HG03432 (cell line): ENCODE data around the gene LRRC8A.
"Not testable (repeated sequence)": the region's sequence is repeated elsewhere in the genome, so short reads cannot be mapped to it uniquely, and the experiment has no call there.

ENCODE experiments used
- ATAC-seq: cut with Tn5 transposase; IDR thresholded peaks from one replicate; pipeline ENCODE4 v1.9.1; 2021; ENCODE audit warnings: mild to moderate bottlenecking, moderate library complexity; ENCODE audit not compliant: unreplicated experiment

The LRRC8A gene

DNA sequence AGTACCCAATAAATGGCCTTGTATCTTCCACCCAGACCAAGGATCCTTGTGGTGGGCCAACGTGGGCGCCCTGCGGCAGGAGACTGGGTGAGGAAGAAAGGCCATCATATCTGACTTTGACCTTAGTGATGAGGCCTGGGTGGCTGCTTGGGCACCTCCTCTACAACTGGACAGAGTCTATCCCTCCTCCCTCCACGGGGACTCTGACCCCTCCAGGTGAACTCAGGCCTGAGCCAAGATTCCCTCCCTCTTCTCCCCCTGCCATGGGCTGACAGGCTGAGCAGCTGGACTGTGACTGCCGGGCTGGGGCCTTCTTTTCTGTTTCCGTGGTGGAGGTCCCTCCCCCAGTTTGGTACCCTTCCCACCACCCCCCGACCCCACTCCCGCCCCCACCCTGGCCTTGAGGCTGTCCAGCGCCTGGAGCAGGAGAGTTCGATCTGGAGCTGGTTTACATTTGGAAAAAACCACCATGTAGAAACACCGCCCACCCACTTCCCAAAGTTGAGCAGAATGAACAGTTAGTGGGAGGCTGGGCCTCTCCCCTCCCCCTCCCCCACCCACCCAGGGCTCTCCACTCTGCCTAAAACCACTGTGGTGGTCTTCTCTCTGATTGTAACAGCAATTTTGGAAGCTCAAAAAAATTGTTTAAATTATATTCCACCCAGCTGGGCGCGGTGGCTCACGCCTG lies 37.6 kb downstream of the LRRC8A start:
- no peak for ATAC-seq

DNA sequence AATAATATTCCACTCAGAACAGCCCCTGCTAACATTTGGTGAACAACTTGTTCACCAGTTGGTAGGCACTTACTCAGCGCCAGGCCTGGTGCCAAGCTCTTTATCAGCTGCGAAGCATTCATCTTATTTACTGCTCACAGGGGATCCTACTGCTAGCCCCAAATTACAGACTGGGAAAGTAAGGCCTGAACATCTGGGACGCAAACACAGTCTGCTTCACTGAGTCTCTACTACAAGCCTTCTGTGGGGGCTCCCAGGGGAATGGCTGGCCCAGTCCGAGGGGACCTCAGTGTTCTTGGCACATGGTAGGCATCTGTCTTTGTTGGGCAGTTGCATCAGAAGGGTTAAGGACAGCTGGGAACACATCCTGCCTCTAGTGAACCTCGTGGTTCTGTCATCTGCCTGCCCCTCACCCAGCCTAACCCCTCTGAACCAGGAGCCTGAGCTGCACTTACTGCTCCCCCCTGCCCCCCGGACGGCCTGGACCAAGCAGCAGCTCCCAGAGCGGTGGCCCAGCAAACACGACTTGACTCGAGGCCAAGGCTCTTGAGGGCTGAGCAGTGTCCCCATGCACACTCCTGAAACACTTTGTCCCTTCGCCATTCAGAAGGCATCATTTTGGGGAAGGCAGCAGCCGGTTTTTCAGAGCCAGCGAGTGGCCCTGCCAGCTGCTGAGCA lies 38.6 kb downstream of the LRRC8A start, which contains the start of gene PHYHD1:
Gene PHYHD1, plus strand, starts transcription at position 602 of the 678 bp plus-strand sequence. CDS start 1,342 bp downstream, outside the sequence.
- ATAC-seq: no peak

DNA sequence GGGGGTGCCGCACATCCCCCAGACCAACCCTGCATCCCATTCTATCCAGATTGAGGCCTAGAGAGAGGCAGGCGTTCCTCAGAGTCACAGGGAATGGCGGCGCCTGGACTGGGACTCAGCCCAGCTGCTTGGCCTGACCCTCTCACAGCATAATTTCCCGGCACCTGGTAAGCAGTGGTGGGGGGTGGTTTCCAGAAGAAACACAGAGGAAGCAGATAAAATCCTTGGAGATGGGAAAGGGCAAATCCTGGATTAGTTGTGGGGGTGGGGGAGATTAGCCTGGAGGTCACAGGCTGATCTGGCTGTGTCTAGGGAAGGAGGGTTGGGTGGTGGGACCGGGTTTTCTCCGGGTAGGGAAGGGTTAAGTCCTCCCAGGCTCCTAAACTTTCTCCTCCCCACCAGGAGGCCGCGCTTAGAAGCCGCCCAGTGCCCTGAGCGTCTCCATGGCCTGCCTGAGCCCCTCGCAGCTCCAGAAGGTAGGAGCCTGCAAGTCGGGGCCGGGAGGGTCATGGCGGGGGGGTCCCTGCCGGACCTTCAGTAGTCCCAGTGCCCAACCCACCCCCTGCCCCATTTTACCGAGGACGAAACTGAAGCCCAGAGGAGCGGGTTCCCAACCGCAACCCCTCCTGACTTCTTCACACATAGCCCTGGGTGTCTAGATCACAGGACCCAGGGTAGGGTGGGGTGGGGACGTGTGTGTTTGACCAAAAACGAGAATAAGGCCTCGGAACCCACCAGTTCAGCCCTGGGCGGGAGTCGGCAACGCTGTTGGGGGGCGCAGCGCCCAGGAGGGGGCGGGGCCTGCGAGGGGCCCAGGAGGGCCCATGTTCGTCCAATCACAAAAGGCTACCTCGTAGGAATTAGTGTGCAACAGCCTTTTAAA lies 40.2 kb downstream of the LRRC8A start:
- ATAC-seq: no peak

DNA sequence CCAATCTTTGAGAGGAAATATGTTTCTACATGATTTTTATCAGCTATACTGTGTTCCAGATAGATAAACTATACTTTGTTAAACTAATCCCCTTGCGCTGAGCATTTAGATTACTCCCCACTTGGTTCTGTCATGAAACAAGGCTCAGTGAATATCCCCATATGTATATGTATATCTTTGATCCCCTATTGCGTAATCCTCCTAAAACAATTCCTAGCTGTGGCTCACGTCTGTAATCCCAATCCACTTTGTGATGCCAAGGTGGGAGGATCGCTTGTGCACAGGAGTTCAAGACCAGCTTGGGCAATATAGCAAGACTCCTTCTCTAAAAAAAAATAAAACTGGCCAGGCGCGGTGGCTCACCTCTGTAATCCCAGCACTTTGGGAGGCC lies 41.6 kb downstream of the LRRC8A start:
- ATAC-seq: no peak

DNA sequence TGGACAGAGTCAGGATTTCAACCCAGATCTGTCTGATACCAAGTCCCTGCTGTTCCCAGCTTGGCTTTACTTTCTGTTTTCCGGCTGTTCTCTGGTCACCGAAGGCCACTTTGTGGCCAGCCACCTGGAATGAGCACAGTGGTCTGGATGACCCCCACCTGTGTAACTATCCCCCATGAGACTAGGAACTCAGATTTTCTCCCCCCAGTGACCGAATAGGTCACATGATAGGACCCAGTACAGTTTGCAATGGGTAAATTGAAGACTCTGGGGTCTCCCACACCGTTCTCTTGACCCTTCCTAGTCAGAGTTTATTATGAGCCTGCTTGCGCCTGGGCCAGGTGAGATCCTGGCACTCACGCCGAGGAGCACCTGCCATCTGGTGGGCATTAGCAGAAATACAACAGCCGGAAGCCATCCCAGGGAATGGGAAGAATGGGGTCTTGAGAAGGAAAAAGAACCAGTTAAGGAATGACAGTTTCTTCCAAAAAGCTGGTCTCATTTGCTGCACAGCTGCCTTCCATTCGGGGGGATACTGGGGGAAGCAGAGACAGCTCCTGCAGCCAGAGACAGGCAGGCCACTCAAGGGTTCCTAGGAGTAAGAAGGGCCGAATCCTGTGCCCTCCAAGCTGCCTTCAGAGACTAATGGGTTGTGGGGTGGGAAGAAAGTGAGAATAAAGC lies 45.9 kb downstream of the LRRC8A start:
- ATAC-seq: no peak

DNA sequence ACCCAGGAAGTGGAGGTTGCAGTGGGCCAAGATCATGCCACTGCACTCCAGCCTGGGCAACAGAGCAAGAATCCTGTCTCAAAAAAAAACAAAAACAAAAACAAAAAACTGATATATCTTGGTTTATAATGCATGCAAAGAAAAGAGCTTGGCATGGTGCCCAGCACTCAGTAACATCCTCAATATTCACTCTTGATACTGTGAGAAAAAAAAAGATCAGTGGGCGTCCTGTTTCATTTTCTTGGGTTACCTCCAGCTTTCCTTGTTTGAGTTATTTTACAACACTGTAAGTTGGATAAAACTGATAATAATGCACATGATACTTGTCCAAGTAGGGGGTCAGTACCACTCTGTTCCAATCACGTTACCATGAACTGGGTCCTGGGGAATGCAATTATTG lies 46.7 kb downstream of the LRRC8A start:
- ATAC-seq: no peak

DNA sequence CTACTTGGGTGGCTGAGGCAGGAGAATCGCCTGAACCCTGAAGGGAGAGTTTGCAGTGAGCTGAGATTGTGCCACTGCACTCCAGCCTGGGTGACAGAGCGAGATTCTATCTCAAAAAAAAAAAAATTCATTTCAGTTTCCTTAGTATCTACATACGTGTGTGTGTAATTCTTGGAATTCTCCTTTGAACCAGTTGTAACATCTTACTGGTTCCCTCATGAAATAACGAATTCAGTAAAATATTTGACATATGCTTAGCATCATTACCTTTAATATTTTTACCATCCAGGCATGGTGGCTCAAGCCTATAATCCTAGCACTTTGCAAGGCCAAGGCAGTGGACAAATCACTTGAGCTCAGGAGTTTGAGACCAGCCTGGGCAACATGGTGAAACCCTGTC lies 47.6 kb downstream of the LRRC8A start:
- no peak for ATAC-seq

DNA sequence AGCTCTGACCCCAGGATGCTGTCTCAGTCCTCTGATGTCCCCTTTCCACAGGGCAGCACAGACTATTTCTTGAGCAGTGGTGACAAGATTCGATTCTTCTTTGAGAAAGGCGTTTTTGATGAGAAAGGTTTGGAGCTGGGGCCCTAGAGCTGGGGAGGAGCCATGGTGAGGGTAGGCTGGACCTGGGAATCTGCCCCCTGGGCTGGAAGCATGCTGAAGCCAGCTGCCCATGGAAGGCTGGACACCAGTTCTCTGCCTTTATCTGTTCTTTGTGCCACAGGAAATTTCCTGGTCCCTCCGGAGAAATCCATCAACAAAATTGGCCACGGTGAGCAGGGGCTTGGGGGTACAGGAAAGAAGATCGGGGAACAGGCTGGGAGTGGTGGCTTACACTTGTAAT lies 51.8 kb downstream of the LRRC8A start:
- no peak for ATAC-seq

DNA sequence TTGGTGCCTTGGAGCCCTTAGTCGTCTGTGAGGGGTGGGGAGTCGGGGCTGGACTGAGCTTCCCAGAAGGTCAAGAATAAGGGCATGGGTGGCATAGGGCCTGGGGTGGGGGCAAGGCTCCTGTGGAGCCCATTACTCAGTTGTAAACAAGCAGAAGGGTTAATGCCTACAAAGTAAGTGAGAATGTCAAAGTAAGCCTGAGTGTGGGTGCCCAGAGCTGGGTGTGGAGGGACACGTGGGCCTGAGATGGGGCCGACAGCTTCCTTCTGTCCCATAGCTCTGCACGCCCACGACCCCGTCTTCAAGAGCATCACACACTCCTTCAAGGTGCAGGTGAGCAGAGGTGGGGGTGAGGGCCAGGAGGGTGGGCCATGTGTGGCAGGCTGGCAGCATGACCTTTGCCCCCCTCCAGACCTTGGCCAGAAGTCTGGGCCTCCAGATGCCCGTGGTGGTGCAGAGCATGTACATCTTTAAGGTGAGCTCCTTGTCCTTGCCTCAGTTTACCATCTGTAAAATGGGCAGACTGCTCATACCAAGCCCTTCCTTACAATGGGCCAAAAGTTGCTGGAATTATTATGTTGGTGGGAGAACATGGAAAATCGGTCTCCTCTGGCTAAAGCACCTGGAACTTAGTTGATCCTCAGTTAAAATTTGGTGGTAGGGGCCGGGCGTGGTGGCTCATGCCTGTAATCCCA lies 54.4 kb downstream of the LRRC8A start:
- ATAC-seq: no peak

DNA sequence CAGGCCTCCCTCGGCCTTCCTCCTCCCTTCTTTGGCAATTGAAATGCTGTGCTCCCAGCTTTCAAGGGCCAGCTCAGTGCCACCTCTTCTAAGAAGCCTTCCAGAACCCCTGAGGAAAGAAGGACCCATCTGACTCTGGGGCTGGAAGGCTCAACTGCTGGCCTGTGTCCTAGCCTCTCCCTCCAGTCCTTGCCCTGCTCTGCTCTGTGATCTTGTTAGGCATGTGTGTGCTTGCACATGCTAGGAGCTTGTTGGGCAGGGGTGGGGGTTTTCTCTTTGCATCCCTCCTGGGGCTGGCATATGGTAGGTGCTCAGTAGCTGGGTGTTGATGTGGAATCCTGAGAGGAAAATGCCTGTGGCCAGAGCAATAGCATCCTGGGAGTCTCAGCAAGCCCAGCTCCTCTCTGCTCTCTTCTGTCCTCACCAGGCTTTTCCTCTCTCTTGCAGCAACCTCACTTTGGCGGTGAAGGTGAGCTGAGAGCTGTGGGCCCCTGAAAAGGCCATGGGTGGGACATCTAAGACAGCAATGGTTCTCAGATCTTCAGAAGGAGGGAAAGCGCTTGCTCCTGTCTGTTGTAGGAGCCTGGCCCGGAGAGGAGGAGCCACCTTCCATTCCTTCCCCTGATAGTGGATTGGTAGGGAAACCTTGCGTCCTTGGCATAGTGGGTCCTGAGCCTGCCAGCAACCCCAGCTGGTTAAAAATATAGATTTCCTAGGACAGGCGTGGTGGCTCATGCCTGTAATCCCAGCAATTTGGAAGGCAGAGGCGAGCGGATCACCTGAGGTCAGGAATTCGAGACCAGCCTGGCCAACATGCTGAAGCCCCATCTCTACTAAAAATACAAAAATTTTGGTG lies 55.6 kb downstream of the LRRC8A start:
- ATAC-seq: no peak

DNA sequence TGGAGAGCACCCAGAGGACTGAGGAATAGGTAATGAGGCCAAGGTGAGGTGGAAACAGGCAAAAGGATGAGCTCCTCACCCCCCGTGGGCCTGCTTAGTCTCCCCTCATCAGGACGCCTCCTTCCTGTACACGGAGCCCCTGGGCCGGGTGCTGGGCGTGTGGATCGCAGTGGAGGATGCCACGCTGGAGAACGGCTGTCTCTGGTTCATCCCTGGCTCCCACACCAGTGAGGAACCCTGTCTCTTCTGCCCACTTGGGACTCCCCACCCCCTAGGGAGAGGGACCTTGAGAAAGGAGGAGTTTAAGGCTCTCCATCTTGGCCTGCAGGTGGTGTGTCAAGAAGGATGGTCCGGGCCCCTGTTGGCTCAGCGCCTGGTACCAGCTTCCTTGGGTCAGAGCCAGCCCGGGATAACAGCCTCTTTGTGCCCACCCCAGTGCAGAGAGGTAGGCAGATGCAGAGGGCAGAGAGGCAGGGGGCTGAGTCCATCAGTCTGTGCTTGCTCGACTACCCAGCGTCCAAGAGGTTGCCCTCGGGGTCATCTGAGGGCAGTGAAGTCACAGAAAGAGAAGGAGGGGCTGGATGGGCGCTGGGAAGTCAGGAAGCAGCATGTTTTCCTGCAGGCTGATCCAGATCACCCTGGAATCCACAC lies 58.5 kb downstream of the LRRC8A start:
- ATAC-seq: no peak

DNA sequence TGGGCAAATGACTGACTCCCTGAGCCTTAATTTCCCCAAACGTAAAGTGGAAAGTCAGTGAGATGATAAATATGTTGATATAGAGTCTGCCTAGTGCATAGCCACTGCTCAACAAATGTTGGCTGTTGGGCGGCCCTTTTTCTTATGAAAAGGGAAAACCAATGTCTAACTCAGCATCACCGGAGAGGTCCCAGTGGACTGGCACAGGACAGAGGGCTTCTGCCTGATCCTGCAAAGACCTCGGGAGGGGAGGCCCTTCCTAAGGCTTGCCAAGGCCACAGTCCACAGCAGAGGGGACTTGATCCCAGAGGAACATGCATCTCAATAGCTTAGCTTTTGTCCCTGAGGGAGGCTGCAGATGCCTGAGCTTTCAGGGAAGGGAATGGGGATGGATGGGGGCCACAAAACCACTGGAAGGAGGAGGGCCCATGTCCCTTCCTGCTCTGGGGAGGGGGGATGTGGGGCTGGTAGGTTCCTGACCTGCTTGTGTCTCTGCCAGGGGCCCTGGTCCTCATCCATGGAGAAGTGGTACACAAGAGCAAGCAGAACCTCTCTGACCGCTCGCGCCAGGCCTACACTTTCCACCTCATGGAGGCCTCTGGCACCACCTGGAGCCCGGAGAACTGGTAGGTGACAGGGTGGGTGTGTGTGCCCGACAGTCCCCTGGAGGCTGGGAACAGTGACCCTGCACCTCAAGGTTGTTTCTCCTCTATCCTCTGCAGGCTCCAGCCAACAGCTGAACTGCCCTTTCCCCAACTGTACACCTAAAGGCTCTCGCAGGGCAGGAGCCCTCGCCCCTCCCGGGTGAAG lies 59.2 kb downstream of the LRRC8A start:
- ATAC-seq: no peak

DNA sequence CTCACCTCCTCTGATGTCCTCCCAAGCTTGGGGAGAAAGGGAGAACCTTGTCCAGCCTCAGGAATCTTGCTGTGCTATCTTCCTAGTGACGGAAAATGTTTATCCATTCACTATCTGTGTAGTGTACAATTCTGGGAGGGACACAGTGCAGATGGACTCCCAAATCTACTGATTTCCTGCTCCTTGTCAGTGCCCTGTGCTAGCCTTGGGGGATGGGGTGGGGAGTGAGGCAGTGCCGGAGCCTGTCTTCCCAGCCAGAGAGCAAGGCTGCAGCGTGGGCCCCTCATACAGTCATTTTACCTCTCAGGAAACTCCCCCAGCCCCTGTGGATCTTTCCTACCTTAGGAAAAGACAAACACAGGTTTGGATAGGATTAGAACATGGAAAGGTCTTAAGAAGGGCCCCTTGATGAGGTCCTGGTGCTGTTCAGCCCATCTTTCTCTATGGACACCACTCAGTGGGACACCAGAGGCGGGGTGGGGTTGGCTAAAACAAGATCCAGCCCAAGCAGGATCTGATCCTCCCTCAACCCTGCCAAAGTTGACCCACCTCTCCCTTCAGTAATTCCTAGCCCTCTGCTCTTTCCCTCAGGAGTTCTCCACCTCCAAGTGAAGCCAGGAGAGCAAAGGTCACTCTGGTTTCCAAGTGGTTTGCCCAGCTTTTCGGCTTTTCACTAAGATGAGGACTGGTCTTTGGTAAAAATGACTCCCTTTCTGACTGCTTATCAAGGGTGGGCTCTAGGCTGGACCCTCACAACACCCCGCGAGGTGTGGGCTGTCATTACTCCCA lies 62.1 kb downstream of the LRRC8A start:
- ATAC-seq: no peak

DNA sequence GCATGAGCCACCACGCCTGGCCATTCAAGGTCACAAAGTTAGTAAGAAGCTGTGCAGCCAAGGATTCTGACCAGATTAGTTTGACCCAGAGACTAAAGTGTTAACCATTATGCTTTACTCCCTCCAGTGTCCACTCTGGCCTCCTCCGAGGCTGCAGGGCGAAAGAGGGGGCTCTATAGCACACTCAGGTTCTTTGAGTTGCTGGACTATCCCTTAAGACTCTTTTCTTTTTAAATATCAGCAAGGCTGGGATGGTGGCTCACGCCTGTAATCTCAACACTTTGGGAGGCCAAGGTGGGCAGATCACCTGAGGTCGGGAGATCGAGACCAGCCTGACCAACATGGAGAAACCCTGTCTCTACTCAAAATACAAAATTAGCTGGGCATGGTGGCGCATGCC lies 63.0 kb downstream of the LRRC8A start:
- ATAC-seq: not testable (repeated sequence)

DNA sequence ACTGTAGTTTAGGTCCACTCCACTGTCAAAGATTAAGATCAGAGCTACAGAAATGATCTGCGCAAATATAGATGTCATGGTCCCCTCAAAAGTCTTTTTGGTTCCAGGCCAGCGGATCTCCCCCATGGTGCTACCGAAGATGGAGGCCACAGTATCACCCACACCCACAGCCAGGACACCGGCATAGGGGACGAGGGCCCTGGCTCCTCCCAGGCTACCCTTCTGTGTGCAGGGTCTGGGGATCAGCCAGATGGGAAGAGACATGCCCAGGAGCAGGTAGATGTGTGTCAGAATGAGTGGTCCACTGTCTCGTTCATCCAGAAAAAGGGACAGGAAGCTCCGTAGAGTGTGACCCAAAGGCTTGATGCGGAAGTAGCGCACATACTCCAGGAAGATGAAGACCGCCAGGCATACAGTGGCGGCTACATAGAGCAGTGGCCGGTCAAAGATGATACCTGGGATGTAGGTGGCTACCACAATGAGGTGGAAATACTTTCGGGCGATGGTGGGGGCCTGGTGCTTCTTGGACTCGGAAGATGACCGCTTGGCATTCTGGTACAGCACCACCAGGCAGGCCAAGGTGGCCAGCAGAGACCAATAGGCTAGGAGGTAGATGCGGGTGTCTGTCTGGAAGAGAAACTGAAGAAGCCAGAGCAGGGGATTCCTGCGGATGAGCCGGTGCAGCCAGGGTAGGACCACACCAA lies 64.0 kb downstream of the LRRC8A start:
- ATAC-seq: no peak

DNA sequence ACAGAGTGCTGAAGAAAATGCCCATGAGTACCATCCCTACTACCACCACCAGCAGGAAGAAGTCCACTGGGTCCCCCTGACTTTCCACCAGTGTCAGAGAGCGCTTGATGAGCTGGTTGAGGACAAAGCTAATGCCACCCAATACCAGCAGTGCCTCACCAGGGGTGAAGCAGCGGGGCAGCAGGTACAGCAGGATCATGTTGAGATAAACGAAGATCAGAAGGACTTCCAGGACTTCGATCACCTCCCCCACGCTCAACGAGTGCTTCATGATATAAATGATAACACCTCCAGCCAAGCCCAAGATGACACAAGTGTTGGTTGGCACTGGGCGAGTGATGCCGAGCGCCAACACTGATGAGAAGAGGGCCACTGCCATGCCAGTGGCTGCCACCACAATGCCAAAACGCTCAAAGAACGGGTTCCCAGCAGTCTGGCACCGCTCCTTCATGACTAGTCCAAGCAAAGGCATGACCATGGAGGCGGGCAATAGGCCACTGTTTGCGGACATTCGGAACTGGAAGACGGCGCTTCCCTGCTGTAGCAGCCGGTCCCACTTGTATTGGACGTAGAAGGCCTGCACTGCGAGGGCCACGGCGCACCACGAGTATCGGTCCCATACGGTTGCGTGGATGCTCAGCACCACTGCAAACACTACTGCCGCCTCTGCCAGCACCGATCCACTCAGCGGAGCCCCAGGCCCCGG lies 64.8 kb downstream of the LRRC8A start:
- ATAC-seq: no peak

DNA sequence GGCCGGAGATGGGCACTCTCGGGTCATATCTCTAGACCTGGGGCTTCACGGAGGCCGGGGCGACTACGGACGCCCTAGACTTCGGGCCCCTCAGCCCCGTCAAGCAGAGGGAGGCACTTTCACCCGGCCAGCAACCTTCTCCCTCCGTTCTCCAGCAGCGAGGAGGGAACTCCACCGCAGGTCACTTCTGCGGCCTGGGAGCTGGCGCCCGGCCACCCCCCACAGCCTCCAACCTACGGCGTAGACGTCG lies 65.3 kb downstream of the LRRC8A start:
- ATAC-seq: no peak
